Memory B cell (primary cell): ENCODE results near the gene RNF213.

ENCODE experiments used
- ATAC-seq: fragments of 150-1000 bp; cut with Tn5 transposase; 2 replicates; pipeline ENCODE4 v1.10.0; 2021; ENCODE audit warnings: low read depth, mild to moderate bottlenecking, moderate library complexity
- DNase-seq, 2 donors: peaks; one replicate each; pipeline ENCODE4 v3.0.0; 2022; ENCODE audit warnings: low spot score in 2 of 2
- H3K27ac Mint-ChIP-seq: one replicate; pipeline ENCODE4 v1.8.0; 2022; ENCODE audit warnings: mild to moderate bottlenecking, moderate library complexity, mixed read lengths
- H3K27me3 Mint-ChIP-seq: one replicate; pipeline ENCODE4 v1.8.0; 2022; ENCODE audit warnings: mixed read lengths
- H3K36me3 Mint-ChIP-seq: one replicate; pipeline ENCODE4 v1.8.0; 2022; ENCODE audit warnings: mild to moderate bottlenecking, mixed read lengths
- H3K4me1 Mint-ChIP-seq: one replicate; pipeline ENCODE4 v1.8.0; 2022; ENCODE audit warnings: mixed read lengths
- H3K4me3 Mint-ChIP-seq: one replicate; pipeline ENCODE4 v1.8.0; 2022; ENCODE audit warnings: mild to moderate bottlenecking, moderate library complexity, mixed read lengths
- H3K9me3 Mint-ChIP-seq: one replicate; pipeline ENCODE4 v1.8.0; 2022; ENCODE audit warnings: mixed read lengths

The RNF213 gene

GRCh38 chr17:80424878-80425765 lies 164.5 kb downstream of the RNF213 start:
- H3K36me3 Mint-ChIP-seq: no peaks in the 10 kb centered on the region
- no peaks in the 10 kb centered on the region for H3K27me3 Mint-ChIP-seq
- H3K4me1 Mint-ChIP-seq: peaks cover 16% of the 10 kb centered on the region
- DNase-seq (no peak), ATAC-seq (no peak)
- peak overlapping the region; percentile 5 for H3K4me3 Mint-ChIP-seq
- H3K9me3 Mint-ChIP-seq: no peaks in the 10 kb centered on the region
- no peak overlapping the region for H3K27ac Mint-ChIP-seq

- DNase-seq: no peak
- no peaks in the 10 kb centered on the region for H3K27me3 Mint-ChIP-seq
- H3K36me3 Mint-ChIP-seq: no peaks in the 10 kb centered on the region
- peaks cover 16% of the 10 kb centered on the region for H3K4me1 Mint-ChIP-seq
- H3K27ac Mint-ChIP-seq: peak overlapping the region; percentile 74
- no peak for ATAC-seq
- no peak overlapping the region for H3K4me3 Mint-ChIP-seq
- no peaks in the 10 kb centered on the region for H3K9me3 Mint-ChIP-seq
Observed at GRCh38 chr17:80425835-80426426, 165.3 kb downstream of the RNF213 start.

- no peak overlapping the region for H3K27ac Mint-ChIP-seq
- H3K4me1 Mint-ChIP-seq: peaks cover 16% of the 10 kb centered on the region
- H3K27me3 Mint-ChIP-seq: no peaks in the 10 kb centered on the region
- no peaks in the 10 kb centered on the region for H3K36me3 Mint-ChIP-seq
- peak; percentile 92 to 97 for DNase-seq
- no peaks in the 10 kb centered on the region for H3K9me3 Mint-ChIP-seq
- H3K4me3 Mint-ChIP-seq: no peak overlapping the region
- ATAC-seq: peak; percentile 92
Observed at GRCh38 chr17:80426671-80427326, 166.1 kb downstream of the RNF213 start.

- ATAC-seq (no peak), DNase-seq (no peak)
- H3K27me3 Mint-ChIP-seq: no peaks in the 10 kb centered on the region
- H3K4me1 Mint-ChIP-seq: peaks cover 16% of the 10 kb centered on the region
- no peaks in the 10 kb centered on the region for H3K9me3 Mint-ChIP-seq
- H3K27ac Mint-ChIP-seq: no peak overlapping the region
- no peaks in the 10 kb centered on the region for H3K36me3 Mint-ChIP-seq
- H3K4me3 Mint-ChIP-seq: no peak overlapping the region
Observed at GRCh38 chr17:80427366-80428282, 167.0 kb downstream of the RNF213 start.

GRCh38 chr17:80428363-80428762 lies 167.7 kb downstream of the RNF213 start:
- no peaks in the 10 kb centered on the region for H3K9me3 Mint-ChIP-seq

GRCh38 chr17:80428796-80429195 lies 168.1 kb downstream of the RNF213 start:
- no peaks in the 10 kb centered on the region for H3K36me3 Mint-ChIP-seq
- ATAC-seq (no peak), DNase-seq (no peak)
- no peak overlapping the region for H3K27ac Mint-ChIP-seq
- peaks cover 16% of the 10 kb centered on the region for H3K4me1 Mint-ChIP-seq
- H3K4me3 Mint-ChIP-seq: no peak overlapping the region
- no peaks in the 10 kb centered on the region for H3K27me3 Mint-ChIP-seq
- no peaks in the 10 kb centered on the region for H3K9me3 Mint-ChIP-seq

More at GRCh38 chr17:80428363-80428762, 167.7 kb downstream of the RNF213 start:
- Mint-ChIP-seq H3K4me3 (no peak overlapping the region), H3K4me1 (peaks cover 16% of the 10 kb centered on the region), H3K27ac (no peak overlapping the region), H3K27me3 (no peaks in the 10 kb centered on the region), H3K36me3 (no peaks in the 10 kb centered on the region)
- no peak for DNase-seq
- ATAC-seq: no peak

GRCh38 chr17:80429356-80430275 lies 169.0 kb downstream of the RNF213 start:
- ATAC-seq: no peak
- Mint-ChIP-seq H3K36me3 (no peaks in the 10 kb centered on the region), H3K27me3 (no peaks in the 10 kb centered on the region), H3K4me1 (peaks cover 12% of the 10 kb centered on the region), H3K27ac (no peak overlapping the region), H3K4me3 (no peak overlapping the region), H3K9me3 (no peaks in the 10 kb centered on the region)
- DNase-seq: no peak

GRCh38 chr17:80430446-80431245 lies 170.0 kb downstream of the RNF213 start:
- H3K4me1 Mint-ChIP-seq: peaks cover 12% of the 10 kb centered on the region
- DNase-seq: no peak

GRCh38 chr17:80431246-80432195 lies 170.9 kb downstream of the RNF213 start:
- Mint-ChIP-seq H3K9me3 (no peaks in the 10 kb centered on the region), H3K4me3 (no peak overlapping the region), H3K27ac (no peak overlapping the region), H3K27me3 (no peaks in the 10 kb centered on the region), H3K36me3 (no peaks in the 10 kb centered on the region), H3K4me1 (peaks cover 6% of the 10 kb centered on the region)
- DNase-seq (no peak), ATAC-seq (no peak)

More at GRCh38 chr17:80430446-80431245, 170.0 kb downstream of the RNF213 start:
- no peaks in the 10 kb centered on the region for H3K9me3 Mint-ChIP-seq
- H3K27me3 Mint-ChIP-seq: no peaks in the 10 kb centered on the region
- H3K36me3 Mint-ChIP-seq: no peaks in the 10 kb centered on the region
- no peak for ATAC-seq
- H3K4me3 Mint-ChIP-seq: no peak overlapping the region
- H3K27ac Mint-ChIP-seq: no peak overlapping the region

GRCh38 chr17:80432350-80432955 lies 171.8 kb downstream of the RNF213 start:
- H3K9me3 Mint-ChIP-seq: no peaks in the 10 kb centered on the region
- H3K27ac Mint-ChIP-seq: no peak overlapping the region
- no peak overlapping the region for H3K4me3 Mint-ChIP-seq
- no peak for DNase-seq
- no peaks in the 10 kb centered on the region for H3K4me1 Mint-ChIP-seq
- ATAC-seq: no peak
- no peaks in the 10 kb centered on the region for H3K27me3 Mint-ChIP-seq
- no peaks in the 10 kb centered on the region for H3K36me3 Mint-ChIP-seq

- no peak for DNase-seq
- no peak for ATAC-seq
- Mint-ChIP-seq H3K27me3 (no peaks in the 10 kb centered on the region), H3K36me3 (no peaks in the 10 kb centered on the region), H3K4me1 (no peaks in the 10 kb centered on the region), H3K27ac (no peak overlapping the region), H3K4me3 (no peak overlapping the region), H3K9me3 (no peaks in the 10 kb centered on the region)
Observed at GRCh38 chr17:80432961-80433550, 172.4 kb downstream of the RNF213 start.
